IPS-15b (cell line): ENCODE measurements around the gene ZMYM2.

Experiments
- H3K27me3 ChIP-seq: one replicate; pipeline ENCODE4 v1.6.1; 2013; ENCODE audit warnings: low read length; ENCODE audit not compliant: control insufficient read depth, insufficient read depth
- H3K36me3 ChIP-seq: one replicate; pipeline ENCODE4 v1.6.1; 2013; ENCODE audit warnings: low read length; ENCODE audit not compliant: control insufficient read depth, insufficient read depth
- H3K4me1 ChIP-seq: one replicate; pipeline ENCODE4 v1.6.1; 2013; ENCODE audit warnings: mild to moderate bottlenecking, low read length; ENCODE audit not compliant: control insufficient read depth, insufficient read depth
- H3K4me3 ChIP-seq: one replicate; pipeline ENCODE4 v1.5.1; 2013; ENCODE audit warnings: low read depth, low read length
- H3K9ac ChIP-seq: one replicate; pipeline ENCODE4 v1.6.1; 2013; ENCODE audit warnings: low read depth, mild to moderate bottlenecking, low read length
- H3K9me3 ChIP-seq: one replicate; pipeline ENCODE4 v1.6.1; 2013; ENCODE audit warnings: mild to moderate bottlenecking, low read length; ENCODE audit not compliant: control insufficient read depth, insufficient read depth

ZMYM2 gene

DNA sequence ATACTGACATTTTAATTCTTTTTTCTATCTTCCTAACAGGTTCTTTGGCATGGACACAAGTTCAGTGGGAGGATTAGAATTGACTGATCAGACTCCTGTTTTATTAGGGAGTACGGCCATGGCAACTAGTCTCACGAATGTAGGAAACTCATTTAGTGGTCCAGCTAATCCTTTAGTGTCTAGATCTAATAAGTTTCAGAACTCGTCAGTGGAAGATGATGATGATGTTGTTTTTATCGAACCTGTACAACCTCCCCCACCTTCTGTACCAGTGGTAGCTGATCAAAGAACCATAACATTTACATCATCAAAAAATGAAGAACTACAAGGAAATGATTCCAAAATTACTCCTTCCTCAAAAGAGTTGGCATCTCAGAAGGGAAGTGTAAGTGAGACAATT is 34.5 kb downstream of the ZMYM2 start:
- H3K4me1 ChIP-seq, result no peaks in the 10 kb centered on the region
- no peaks in the 10 kb centered on the region for H3K27me3 ChIP-seq
- no peak overlapping the region for H3K9ac ChIP-seq
- H3K9me3 ChIP-seq, result no peaks in the 10 kb centered on the region
- peaks cover 10% of the 10 kb centered on the region for H3K36me3 ChIP-seq
- H3K4me3 ChIP-seq, result no peak overlapping the region

DNA sequence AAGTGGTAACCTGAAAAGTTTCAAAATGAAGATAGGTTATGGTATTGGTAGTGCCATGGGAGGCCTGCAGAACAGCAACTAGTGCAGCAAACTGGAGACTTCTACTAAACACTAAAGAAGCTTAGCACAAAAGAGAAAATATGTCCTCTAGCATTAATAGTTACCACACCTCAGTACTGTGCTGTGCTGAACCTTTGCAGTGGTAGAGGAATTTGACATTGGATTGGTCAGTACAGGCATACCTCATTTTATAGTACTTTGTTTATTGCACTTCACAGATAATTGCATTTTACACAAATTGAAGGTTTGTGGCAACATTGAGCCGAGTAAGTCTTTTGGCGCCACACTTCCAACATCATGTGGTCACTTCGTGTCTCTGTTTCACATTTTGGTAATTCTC is 40.4 kb downstream of the ZMYM2 start:
- Histone ChIP-seq H3K9ac (no peak overlapping the region), H3K27me3 (no peaks in the 10 kb centered on the region), H3K36me3 (no peaks in the 10 kb centered on the region), H3K4me3 (no peak overlapping the region), H3K9me3 (no peaks in the 10 kb centered on the region), H3K4me1 (no peaks in the 10 kb centered on the region)

DNA sequence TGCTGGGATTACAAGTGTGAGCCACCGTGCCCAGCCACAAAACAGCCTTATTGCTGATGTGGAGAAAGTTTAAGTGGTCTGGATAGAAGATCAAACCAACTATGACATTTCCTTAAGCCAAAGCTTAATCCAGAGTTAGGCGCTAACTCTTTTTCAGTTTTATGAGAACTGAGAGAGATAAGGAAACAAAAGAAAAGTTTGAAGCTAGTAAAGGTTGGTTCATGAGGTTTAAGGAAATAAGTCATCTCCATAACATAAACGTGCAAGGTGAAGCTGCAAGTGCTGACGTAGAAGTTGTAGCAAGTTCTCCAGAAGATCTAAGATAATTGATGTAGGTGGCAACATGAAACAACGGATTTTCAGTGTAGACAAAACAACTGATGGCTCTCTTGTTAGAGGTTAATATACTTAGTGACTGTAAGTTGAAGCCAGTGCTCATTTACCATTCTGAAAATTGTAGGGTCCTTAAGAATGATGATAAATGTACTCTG is 41.6 kb downstream of the ZMYM2 start:
- Histone ChIP-seq H3K4me1 (no peaks in the 10 kb centered on the region), H3K9ac (no peak overlapping the region), H3K9me3 (no peaks in the 10 kb centered on the region), H3K36me3 (no peaks in the 10 kb centered on the region), H3K4me3 (no peak overlapping the region), H3K27me3 (no peaks in the 10 kb centered on the region)

DNA sequence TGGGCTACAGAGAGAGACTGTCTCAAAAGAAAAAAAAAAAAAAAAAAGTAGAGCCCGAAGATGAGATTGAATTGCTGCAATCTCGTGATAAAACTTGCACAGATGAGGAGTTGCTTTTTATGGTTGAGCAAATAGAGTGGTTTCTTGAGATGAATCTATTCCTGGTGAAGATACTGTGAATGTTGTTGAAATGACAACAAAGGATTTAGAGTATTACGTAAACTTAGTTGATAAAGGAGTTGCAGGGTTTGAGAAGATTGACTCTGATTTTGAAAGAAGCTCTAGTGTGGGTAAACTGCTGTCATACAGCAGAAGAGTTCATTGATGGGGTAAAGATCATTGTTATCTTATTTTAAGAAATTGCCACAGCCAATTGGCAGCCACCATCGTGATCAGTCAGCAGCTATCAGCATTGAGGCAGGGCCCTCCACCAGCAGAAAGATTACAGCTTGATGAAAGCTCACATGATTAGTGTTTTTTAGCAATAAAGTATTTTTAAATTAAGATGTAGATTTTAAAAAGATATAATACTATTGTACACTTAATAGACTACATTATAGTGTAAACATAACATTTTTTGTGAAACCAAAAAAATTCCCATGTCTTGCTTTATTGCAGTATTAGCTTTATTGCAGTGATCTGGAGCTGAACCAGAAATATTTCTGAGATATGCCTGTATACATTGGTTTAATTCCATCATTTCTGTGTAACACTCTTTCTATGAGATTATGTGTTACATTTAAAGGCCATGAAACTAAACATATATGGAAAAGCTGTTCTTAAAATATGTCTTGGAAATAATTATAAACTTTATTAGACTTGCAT is 43.1 kb downstream of the ZMYM2 start:
- H3K36me3 ChIP-seq, result peaks cover 4% of the 10 kb centered on the region
- no peaks in the 10 kb centered on the region for H3K9me3 ChIP-seq
- H3K4me3 ChIP-seq, result no peak overlapping the region
- H3K27me3 ChIP-seq, result no peaks in the 10 kb centered on the region
- no peak overlapping the region for H3K9ac ChIP-seq
- no peaks in the 10 kb centered on the region for H3K4me1 ChIP-seq

DNA sequence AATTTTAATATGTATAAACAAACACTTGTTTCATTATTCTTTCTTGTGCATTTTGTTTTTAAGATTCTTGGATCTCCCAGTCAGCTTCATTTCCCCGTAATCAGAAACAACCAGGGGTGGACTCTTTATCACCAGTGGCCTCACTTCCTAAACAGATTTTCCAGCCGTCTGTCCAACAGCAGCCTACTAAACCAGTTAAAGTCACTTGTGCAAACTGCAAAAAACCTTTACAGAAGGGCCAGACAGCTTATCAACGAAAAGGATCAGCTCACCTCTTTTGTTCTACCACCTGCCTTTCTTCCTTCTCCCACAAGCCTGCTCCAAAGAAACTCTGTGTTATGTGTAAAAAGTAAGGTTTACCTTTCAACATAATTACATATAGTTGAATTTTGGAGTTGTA is 44.3 kb downstream of the ZMYM2 start:
- H3K36me3 ChIP-seq, result peaks cover 6% of the 10 kb centered on the region
- no peaks in the 10 kb centered on the region for H3K4me1 ChIP-seq
- H3K9ac ChIP-seq, result no peak overlapping the region
- no peaks in the 10 kb centered on the region for H3K9me3 ChIP-seq
- no peak overlapping the region for H3K4me3 ChIP-seq
- no peaks in the 10 kb centered on the region for H3K27me3 ChIP-seq

DNA sequence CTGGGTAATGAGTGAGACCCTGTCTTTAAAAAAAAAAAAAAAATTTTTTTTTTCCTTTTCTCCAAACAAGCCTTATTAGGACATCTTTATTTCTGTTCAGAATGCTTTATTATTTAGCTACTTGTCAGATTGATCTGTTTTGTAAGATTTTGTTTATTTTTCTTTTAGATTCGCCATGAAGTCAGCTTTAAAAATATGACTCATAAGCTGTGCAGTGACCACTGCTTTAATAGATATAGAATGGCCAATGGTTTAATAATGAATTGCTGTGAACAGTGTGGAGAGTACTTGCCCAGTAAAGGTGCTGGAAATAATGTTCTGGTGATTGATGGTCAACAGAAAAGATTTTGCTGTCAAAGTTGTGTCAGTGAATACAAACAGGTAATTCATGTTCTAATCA is 47.7 kb downstream of the ZMYM2 start:
- Histone ChIP-seq H3K4me3 (no peak overlapping the region), H3K27me3 (no peaks in the 10 kb centered on the region), H3K4me1 (no peaks in the 10 kb centered on the region), H3K36me3 (peaks cover 6% of the 10 kb centered on the region), H3K9me3 (no peaks in the 10 kb centered on the region), H3K9ac (no peak overlapping the region)

DNA sequence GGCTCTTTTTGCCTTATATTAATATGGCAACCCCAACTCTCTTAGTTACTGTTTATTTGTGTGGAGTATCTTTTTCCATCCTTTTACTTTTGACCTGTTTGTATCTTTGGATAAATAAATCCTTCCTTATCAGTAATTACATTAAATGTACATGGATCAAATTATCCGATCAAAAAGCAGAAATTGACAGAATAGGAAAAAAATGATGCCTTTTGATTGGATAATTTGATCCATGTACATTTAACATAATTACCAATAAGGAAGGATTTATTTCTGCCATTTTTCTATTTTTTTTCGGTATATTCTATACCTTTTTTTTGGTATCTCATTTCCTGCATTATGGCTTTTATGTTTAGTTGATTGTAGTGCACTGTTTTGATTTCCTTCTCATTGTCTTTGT is 57.2 kb downstream of the ZMYM2 start:
- Histone ChIP-seq H3K9ac (no peak overlapping the region), H3K4me1 (peaks cover 8% of the 10 kb centered on the region), H3K36me3 (no peaks in the 10 kb centered on the region), H3K4me3 (no peak overlapping the region), H3K27me3 (no peaks in the 10 kb centered on the region), H3K9me3 (no peaks in the 10 kb centered on the region)

DNA sequence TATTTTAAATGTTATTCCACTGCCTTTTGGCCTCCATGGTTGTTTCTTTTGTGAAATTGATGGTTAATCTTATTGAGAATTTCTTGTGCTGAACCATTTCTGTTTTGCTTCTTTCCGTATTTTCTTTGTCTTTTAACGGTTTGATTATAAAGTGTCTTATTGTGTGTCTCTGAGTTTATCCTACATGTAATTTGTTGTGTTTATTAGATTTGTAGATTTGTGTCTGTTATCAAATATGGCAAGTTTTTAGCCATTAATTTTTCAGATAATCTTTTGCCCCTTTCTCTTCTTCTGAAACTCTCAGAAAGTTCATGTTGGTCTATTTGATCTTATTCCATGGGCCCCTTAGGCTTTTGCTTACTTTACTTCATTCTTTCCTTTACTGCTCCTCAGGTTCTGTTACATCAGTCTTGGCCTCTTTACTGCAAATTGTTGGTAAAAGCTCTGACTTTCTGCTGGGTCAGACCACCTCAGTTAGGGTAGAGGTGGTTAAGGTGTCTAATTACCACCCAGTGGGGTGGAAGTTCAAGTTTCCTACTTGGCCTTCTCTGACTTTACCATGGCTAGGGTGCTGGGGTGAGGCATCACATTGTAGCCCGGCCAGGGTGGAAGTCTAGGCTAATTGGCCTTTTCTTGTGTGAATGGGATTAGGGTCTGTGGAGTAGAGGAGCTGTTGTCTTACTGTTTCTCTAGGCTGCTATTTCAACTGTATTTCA is 58.3 kb downstream of the ZMYM2 start:
- H3K4me3 ChIP-seq, result no peak overlapping the region
- H3K27me3 ChIP-seq, result no peaks in the 10 kb centered on the region
- no peaks in the 10 kb centered on the region for H3K36me3 ChIP-seq
- peaks cover 8% of the 10 kb centered on the region for H3K4me1 ChIP-seq
- no peak overlapping the region for H3K9ac ChIP-seq
- no peaks in the 10 kb centered on the region for H3K9me3 ChIP-seq

DNA sequence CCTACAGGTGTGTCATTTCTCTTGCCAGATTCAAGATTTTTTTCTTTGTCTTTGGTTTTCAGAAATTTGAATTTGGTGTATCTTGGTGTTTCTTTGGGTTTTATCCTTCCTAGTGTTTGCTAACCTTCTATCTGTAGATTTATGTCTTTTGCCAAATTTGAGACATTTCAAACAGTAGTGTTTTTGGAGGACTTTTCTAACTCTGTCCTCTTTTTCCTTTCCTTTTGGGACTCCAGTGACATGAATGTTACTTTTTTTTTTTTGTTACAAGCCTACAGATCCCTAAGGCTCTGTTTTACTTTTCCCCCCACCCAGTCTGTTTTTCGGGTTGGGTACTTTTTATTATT is 58.8 kb downstream of the ZMYM2 start:
- no peak overlapping the region for H3K9ac ChIP-seq
- peaks cover 8% of the 10 kb centered on the region for H3K4me1 ChIP-seq
- no peaks in the 10 kb centered on the region for H3K36me3 ChIP-seq
- no peaks in the 10 kb centered on the region for H3K27me3 ChIP-seq
- H3K4me3 ChIP-seq, result no peak overlapping the region
- H3K9me3 ChIP-seq, result no peaks in the 10 kb centered on the region

DNA sequence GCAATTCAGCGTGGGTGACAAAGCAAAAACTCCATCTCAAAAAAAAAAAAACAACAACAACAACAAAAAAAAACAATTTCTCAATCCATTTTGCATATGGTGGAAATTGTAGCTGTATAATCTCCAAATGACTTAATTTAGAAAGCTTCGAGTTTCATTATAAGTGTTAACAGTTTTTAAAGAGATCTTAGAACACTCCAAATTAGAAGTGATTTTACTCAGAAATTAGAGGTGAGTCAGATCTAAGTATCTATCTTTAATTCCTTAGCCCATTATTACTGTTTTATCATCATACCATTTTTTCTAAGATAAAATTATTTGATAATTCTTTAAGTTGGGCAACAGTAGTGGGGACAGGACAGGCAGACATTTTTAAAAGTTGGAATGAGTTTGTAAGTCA is 60.5 kb downstream of the ZMYM2 start:
- Histone ChIP-seq H3K36me3 (no peaks in the 10 kb centered on the region), H3K9me3 (no peaks in the 10 kb centered on the region), H3K4me3 (no peak overlapping the region)

DNA sequence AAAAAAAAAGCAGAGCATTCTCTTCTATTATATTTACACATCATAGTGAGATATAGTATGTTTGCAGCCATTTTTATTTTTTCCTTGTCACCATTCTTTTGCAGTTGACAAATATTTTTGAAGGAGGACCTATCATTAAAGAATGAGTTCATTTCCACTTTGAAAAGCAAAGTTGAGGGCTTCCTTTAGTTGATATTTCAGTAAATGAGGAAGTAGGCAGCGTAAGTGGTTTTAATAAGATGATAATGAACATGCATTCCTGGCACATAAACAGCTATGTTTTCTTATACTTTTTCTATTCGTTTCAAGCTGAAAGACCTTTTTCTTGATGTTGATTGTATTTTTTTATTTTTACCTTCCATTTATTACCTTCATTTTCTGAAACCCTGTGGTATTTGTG is 66.2 kb downstream of the ZMYM2 start:
- Histone ChIP-seq H3K27me3 (no peaks in the 10 kb centered on the region), H3K4me3 (no peak overlapping the region), H3K9ac (no peak overlapping the region), H3K4me1 (no peaks in the 10 kb centered on the region), H3K9me3 (no peaks in the 10 kb centered on the region), H3K36me3 (no peaks in the 10 kb centered on the region)

More for the DNA sequence above, 60.5 kb downstream of the ZMYM2 start:
- no peak overlapping the region for H3K9ac ChIP-seq
- H3K27me3 ChIP-seq, result no peaks in the 10 kb centered on the region
- H3K4me1 ChIP-seq, result peaks cover 8% of the 10 kb centered on the region

DNA sequence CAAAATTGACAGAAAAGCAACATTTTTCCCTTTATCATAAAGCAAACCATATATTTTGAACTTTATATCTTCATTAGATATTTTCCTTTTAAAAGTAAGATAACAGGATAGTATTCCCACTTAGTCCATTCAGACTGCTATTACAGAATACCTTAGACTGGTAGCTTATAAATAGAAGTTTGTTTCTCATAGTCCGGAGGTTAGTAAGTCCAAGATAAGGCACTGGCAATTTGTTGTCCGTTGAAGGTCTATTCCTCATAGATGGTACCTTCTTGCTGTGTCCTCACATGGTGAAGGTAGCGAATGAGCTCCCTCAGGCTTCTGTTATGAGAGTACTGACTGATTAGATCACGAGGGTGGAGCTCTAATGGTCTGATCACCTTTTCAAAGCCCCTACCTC is 70.4 kb downstream of the ZMYM2 start:
- peaks cover 2% of the 10 kb centered on the region for H3K36me3 ChIP-seq
- H3K9me3 ChIP-seq, result no peaks in the 10 kb centered on the region
- H3K4me3 ChIP-seq, result no peak overlapping the region
- H3K27me3 ChIP-seq, result no peaks in the 10 kb centered on the region
- H3K9ac ChIP-seq, result no peak overlapping the region
- H3K4me1 ChIP-seq, result no peaks in the 10 kb centered on the region
